A549 (cell line): ENCODE results near the gene ANP32A. TPM values are rescaled to one million over a fixed set of nuclear protein-coding genes. Genes with fewer than 3 reads are reported as not detected.

Source experiments
- ATAC-seq, 2 experiments: fragments of 200-7000 bp in 1 of 2; fragments of >200 bp in 1 of 2; cut with Nextera tagmentation in 1 of 2; cut with Tn5 transposase in 1 of 2; 3 replicates each; pipeline versions ENCODE4 v1.8.0 to v1.9.1; 2018 to 2020; ENCODE audit warnings: mild to moderate bottlenecking in 1 of 2, moderate library complexity in 1 of 2
- CTCF ChIA-PET: fragments of 300-600 bp; sonication (Branson Sonifier 250); formaldehyde crosslinking; extraction: SDS; loops from one replicate; lab custom pipeline; 2021; ENCODE audit warnings: antibody characterized with exemption, inconsistent platforms; lab: Yijun Ruan, JAX
- POLR2A ChIA-PET: fragments of 350-600 bp; formaldehyde crosslinking; extraction: SDS; loops from one replicate; lab custom pipeline; 2021; ENCODE audit warnings: antibody characterized with exemption, inconsistent platforms; lab: Yijun Ruan, JAX
- DNase-seq, 2 experiments: peaks; one replicate each; pipeline versions ENCODE4 v3.0.0 to v3.0.0-alpha.2; 2011 to 2016; ENCODE audit warnings: low read depth in 1 of 2, low spot score in 1 of 2
- FAIRE-seq: peaks from 2 replicates; lab custom pipeline; 2011; peaks lifted over from hg19 to GRCh38; lab: Jason Lieb, UNC
- H3K27ac ChIP-seq, 2 experiments: fragments of >200 bp; sonication (Bioruptor Twin); formaldehyde crosslinking; 3 replicates each; pipeline ENCODE4 v1.5.1; 2016 to 2017
- H3K4me1 ChIP-seq: fragments of >200 bp; sonication (Bioruptor Twin); formaldehyde crosslinking; 3 replicates; pipeline ENCODE4 v1.6.1; 2016
- H3K4me2 ChIP-seq: fragments of >200 bp; sonication (Bioruptor Twin); formaldehyde crosslinking; 3 replicates; pipeline ENCODE4 v1.6.1; 2016
- H3K4me3 ChIP-seq: fragments of >200 bp; sonication (Bioruptor Twin); formaldehyde crosslinking; 3 replicates; pipeline ENCODE4 v1.5.1; 2016
- H3K9me3 ChIP-seq: fragments of >200 bp; sonication (Bioruptor Twin); formaldehyde crosslinking; 3 replicates; pipeline ENCODE4 v1.6.1; 2016
- BCL3 ChIP-seq: fragments of >200 bp; sonication (Bioruptor Twin); formaldehyde crosslinking; IDR thresholded peaks from 3 replicates; pipeline ENCODE4 v1.6.1; 2016
- EHF ChIP-seq: fragments of 250-450 bp; sonication (Bioruptor Pico); IDR thresholded peaks from 2 replicates; pipeline ENCODE4 v1.5.0; 2020; ENCODE audit warnings: mild to moderate bottlenecking
- EHMT2 ChIP-seq: fragments of 200-600 bp; sonication (generic); IDR thresholded peaks from 2 replicates; pipeline ENCODE4 v1.6.1; 2016; ENCODE audit warnings: antibody characterized with exemption, low read depth, mild to moderate bottlenecking, moderate library complexity
- ELK1 ChIP-seq: fragments of 150-350 bp; IDR thresholded peaks from 2 replicates; pipeline ENCODE4 v1.6.1; 2014; ENCODE audit warnings: low read depth, mild to moderate bottlenecking, low read length
- EP300 ChIP-seq, 2 experiments: fragments of >200 bp; sonication (Bioruptor Twin); formaldehyde crosslinking; IDR thresholded peaks; 2 replicates in 1 of 2; 3 replicates in 1 of 2; pipeline ENCODE4 v1.6.1; 2016 to 2017
- FOSB ChIP-seq: fragments of 250-450 bp; sonication (Bioruptor Pico); IDR thresholded peaks from 2 replicates; pipeline ENCODE4 v1.5.0; 2020; ENCODE audit warnings: mild to moderate bottlenecking, moderate library complexity
- GATA3 ChIP-seq: IDR thresholded peaks from 2 replicates; pipeline ENCODE4 v1.6.1; 2012; ENCODE audit warnings: borderline replicate concordance
- HES2 ChIP-seq: fragments of >200 bp; sonication (Bioruptor Twin); formaldehyde crosslinking; IDR thresholded peaks from 2 replicates; pipeline ENCODE4 v1.6.1; 2016
- HEYL ChIP-seq: fragments of 250-450 bp; sonication (Bioruptor Pico); IDR thresholded peaks from 2 replicates; pipeline ENCODE4 v1.8.0; 2021; ENCODE audit warnings: mild to moderate bottlenecking, moderate library complexity
- KDM1A ChIP-seq: fragments of 200-600 bp; sonication (generic); IDR thresholded peaks from 2 replicates; pipeline ENCODE4 v1.6.1; 2016; ENCODE audit warnings: low read depth, mild to moderate bottlenecking
- KDM5A ChIP-seq: fragments of 200-600 bp; sonication (generic); IDR thresholded peaks from 2 replicates; pipeline ENCODE4 v1.6.1; 2016; ENCODE audit warnings: antibody characterized with exemption, mild to moderate bottlenecking
- MYC ChIP-seq: IDR thresholded peaks from 2 replicates; pipeline ENCODE4 v1.6.1; 2012; ENCODE audit warnings: mild to moderate bottlenecking, inconsistent platforms, low read length, improper control_type of control experiment, borderline replicate concordance
- POLR2A ChIP-seq: IDR thresholded peaks from 2 replicates; pipeline ENCODE4 v1.6.1; 2012; ENCODE audit warnings: mild to moderate bottlenecking, low read length
- RAD21 ChIP-seq, 2 experiments: fragments of >200 bp in 1 of 2; sonication (Bioruptor Twin) in 1 of 2; formaldehyde crosslinking in 1 of 2; IDR thresholded peaks in 1 of 2; conservative IDR thresholded peaks in 1 of 2; 2 replicates in 1 of 2; 3 replicates in 1 of 2; pipeline ENCODE4 v1.6.1; 2012 to 2018; ENCODE audit warnings: inconsistent platforms in 1 of 2
- RCOR1 ChIP-seq: fragments of 150-350 bp; IDR thresholded peaks from 2 replicates; pipeline ENCODE4 v1.6.1; 2014; ENCODE audit warnings: antibody characterized with exemption, low read length, low read depth
- RFX5 ChIP-seq: fragments of 450-650 bp; IDR thresholded peaks from 2 replicates; pipeline ENCODE4 v1.7.1; 2014; ENCODE audit warnings: antibody characterized with exemption, mild to moderate bottlenecking, moderate library complexity
- SREBF2 ChIP-seq: fragments of 450-650 bp; IDR thresholded peaks from 2 replicates; pipeline ENCODE4 v1.6.1; 2014; ENCODE audit warnings: mild to moderate bottlenecking, moderate library complexity
- TFCP2L1 ChIP-seq: fragments of 250-450 bp; sonication (Bioruptor Pico); IDR thresholded peaks from 2 replicates; pipeline ENCODE4 v1.5.0; 2021; ENCODE audit warnings: mild to moderate bottlenecking
- ZC3H11A ChIP-seq: fragments of 450-650 bp; IDR thresholded peaks from 2 replicates; pipeline ENCODE4 v1.6.1; 2014; ENCODE audit warnings: antibody characterized with exemption, mild to moderate bottlenecking
- WGBS: methylation state at CpG from one replicate; pipeline ENCODE4 v1.1.6; 2017; ENCODE audit errors: missing lambda C conversion rate; 5-methylcytosine and 5-hydroxymethylcytosine counted together
- polyA plus RNA-seq, 4 experiments: library from polyadenylated mRNA; depleted of rRNA in 3 of 4; stranded (reverse); fragments of >200 nt; fragmentation: RNase III in 1 of 4; extraction: RNeasy Plus Mini Kit Qiagen cat#74134 plus additional on column Dnase treatment in 1 of 4; gene quantifications; 2 replicates in 3 of 4; 3 replicates in 1 of 4; pipeline ENCODE4 v1.2.3, GENCODE V29; 2011 to 2017
- TF ChIP-seq, protein P1 (sequence below): fragments of >200 bp; sonication (Bioruptor Twin); formaldehyde crosslinking; IDR thresholded peaks from 3 replicates; pipeline ENCODE4 v1.5.1; 2016
- TF ChIP-seq, protein P2 (sequence below): fragments of 450-650 bp; IDR thresholded peaks from 2 replicates; pipeline ENCODE4 v1.6.1; 2014; ENCODE audit warnings: antibody characterized with exemption
- TF ChIP-seq, protein P3 (sequence below): IDR thresholded peaks from 2 replicates; pipeline ENCODE4 v1.6.1; 2012
- TF ChIP-seq, protein P4 (sequence below): IDR thresholded peaks from 2 replicates; pipeline ENCODE4 v1.6.1; 2012; ENCODE audit warnings: low read depth, borderline replicate concordance
- TF ChIP-seq, protein P5 (sequence below): IDR thresholded peaks from 2 replicates; pipeline ENCODE4 v1.6.1; 2012

ANP32A gene
- polyA plus RNA-seq, 2 of the 4 experiments (the other 2 are of a cell fraction) = 208 to 354 TPM

- ATAC-seq = no peak
- POLR2A ChIA-PET = interaction anchor here (0.9 kb wide), 1 partner anchor 36 kb away, joined by 4 read pairs; no protein-coding TSS in a partner anchor
- no peak overlapping the region for H3K4me3 ChIP-seq
- CTCF ChIA-PET = interaction anchor here (0.7 to 11.6 kb wide), 2 partner anchors 51 to 92 kb away, joined by 3 to 110 read pairs; no protein-coding TSS in a partner anchor
- TF ChIP-seq BCL3 (no peak), EP300 (IDR thresholded peaks at IDR 0.05) (no peak), KDM1A (no peak), TFCP2L1 (CRISPR knock-in tag) (no peak), POLR2A (no peak), RFX5 (no peak), ELK1 (no peak), RCOR1 (no peak), EHF (CRISPR knock-in tag) (no peak), HEYL (no peak), RAD21 (conservative IDR thresholded peaks at IDR 0.05 in 1 of 2, IDR thresholded peaks at IDR 0.05 in 1 of 2) (no peak), ZC3H11A (no peak), HES2 (no peak), EHMT2 (no peak), FOSB (CRISPR knock-in tag) (no peak)
- TF ChIP-seq, protein P1, sequence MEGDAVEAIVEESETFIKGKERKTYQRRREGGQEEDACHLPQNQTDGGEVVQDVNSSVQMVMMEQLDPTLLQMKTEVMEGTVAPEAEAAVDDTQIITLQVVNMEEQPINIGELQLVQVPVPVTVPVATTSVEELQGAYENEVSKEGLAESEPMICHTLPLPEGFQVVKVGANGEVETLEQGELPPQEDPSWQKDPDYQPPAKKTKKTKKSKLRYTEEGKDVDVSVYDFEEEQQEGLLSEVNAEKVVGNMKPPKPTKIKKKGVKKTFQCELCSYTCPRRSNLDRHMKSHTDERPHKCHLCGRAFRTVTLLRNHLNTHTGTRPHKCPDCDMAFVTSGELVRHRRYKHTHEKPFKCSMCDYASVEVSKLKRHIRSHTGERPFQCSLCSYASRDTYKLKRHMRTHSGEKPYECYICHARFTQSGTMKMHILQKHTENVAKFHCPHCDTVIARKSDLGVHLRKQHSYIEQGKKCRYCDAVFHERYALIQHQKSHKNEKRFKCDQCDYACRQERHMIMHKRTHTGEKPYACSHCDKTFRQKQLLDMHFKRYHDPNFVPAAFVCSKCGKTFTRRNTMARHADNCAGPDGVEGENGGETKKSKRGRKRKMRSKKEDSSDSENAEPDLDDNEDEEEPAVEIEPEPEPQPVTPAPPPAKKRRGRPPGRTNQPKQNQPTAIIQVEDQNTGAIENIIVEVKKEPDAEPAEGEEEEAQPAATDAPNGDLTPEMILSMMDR = no peak
- TF ChIP-seq, protein P2, sequence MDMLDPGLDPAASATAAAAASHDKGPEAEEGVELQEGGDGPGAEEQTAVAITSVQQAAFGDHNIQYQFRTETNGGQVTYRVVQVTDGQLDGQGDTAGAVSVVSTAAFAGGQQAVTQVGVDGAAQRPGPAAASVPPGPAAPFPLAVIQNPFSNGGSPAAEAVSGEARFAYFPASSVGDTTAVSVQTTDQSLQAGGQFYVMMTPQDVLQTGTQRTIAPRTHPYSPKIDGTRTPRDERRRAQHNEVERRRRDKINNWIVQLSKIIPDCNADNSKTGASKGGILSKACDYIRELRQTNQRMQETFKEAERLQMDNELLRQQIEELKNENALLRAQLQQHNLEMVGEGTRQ = no peak
- TF ChIP-seq, protein P3, sequence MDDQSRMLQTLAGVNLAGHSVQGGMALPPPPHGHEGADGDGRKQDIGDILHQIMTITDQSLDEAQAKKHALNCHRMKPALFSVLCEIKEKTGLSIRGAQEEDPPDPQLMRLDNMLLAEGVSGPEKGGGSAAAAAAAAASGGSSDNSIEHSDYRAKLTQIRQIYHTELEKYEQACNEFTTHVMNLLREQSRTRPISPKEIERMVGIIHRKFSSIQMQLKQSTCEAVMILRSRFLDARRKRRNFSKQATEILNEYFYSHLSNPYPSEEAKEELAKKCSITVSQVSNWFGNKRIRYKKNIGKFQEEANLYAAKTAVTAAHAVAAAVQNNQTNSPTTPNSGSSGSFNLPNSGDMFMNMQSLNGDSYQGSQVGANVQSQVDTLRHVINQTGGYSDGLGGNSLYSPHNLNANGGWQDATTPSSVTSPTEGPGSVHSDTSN = no peak
- TF ChIP-seq, protein P4, sequence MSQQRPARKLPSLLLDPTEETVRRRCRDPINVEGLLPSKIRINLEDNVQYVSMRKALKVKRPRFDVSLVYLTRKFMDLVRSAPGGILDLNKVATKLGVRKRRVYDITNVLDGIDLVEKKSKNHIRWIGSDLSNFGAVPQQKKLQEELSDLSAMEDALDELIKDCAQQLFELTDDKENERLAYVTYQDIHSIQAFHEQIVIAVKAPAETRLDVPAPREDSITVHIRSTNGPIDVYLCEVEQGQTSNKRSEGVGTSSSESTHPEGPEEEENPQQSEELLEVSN = no peak
- TF ChIP-seq, protein P5, sequence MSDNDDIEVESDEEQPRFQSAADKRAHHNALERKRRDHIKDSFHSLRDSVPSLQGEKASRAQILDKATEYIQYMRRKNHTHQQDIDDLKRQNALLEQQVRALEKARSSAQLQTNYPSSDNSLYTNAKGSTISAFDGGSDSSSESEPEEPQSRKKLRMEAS = no peak
- no peak overlapping the region for H3K27ac ChIP-seq
- no peak for FAIRE-seq
- no peak for DNase-seq
- H3K4me1 ChIP-seq = no peaks in the 10 kb centered on the region
- no peak overlapping the region for H3K4me2 ChIP-seq
- H3K9me3 ChIP-seq = no peaks in the 10 kb centered on the region
Measured at GRCh38 chr15:68781217-68781616, 39.5 kb downstream of the ANP32A start.

GRCh38 chr15:68778876-68779275 is 41.8 kb downstream of the ANP32A start:
- FAIRE-seq (no peak), ATAC-seq (no peak), DNase-seq (no peak)
- CTCF ChIA-PET = interaction anchor here (0.7 to 11.6 kb wide), 5 partner anchors 10 to 95 kb away, joined by 3 to 110 read pairs (median 4); no protein-coding TSS in a partner anchor
- no peak for TF ChIP-seq SREBF2
- TF ChIP-seq KDM5A = no peak
- TF ChIP-seq, protein P1 = no peak; the same call in 2 of the 3 replicates
- no peak for TF ChIP-seq GATA3
- no peak for TF ChIP-seq POLR2A
- TF ChIP-seq BCL3 = no peak
- no peak for TF ChIP-seq MYC
- no peak overlapping the region for H3K27ac ChIP-seq
- WGBS = 94% methylated on average over 9 of the region's 9 CpGs
- POLR2A ChIA-PET = no interaction called here
- H3K4me2 ChIP-seq = no peak overlapping the region
- no peaks in the 10 kb centered on the region for H3K4me1 ChIP-seq
- no peak overlapping the region for H3K4me3 ChIP-seq
- H3K9me3 ChIP-seq = no peaks in the 10 kb centered on the region
